H7 (cell line): ENCODE data around the gene C11orf86. TPM values are rescaled to one million over a fixed set of nuclear protein-coding genes. Genes with fewer than 3 reads are reported as not detected.
A peak's percentile ranks its signal among the peaks of the same experiment; 100 is the strongest.
"Not testable (repeated sequence)": the region's sequence is repeated elsewhere in the genome, so short reads cannot be mapped to it uniquely, and the experiment has no call there.

Source experiments
- DNase-seq: peaks from one replicate; pipeline ENCODE4 v3.0.0; 2012
- H3K27me3 ChIP-seq: 2 replicates; pipeline ENCODE4 v1.6.0; 2011; ENCODE audit warnings: mild to moderate bottlenecking, low read length; ENCODE audit not compliant: control insufficient read depth, insufficient read depth
- H3K36me3 ChIP-seq: replicated peaks from 2 replicates; pipeline ENCODE4 v1.5.1; 2011; ENCODE audit warnings: low read length; ENCODE audit not compliant: control insufficient read depth, insufficient read depth
- H3K4me3 ChIP-seq: 2 replicates; pipeline ENCODE4 v1.5.1; 2011; ENCODE audit warnings: low read depth, mild to moderate bottlenecking, control low read depth, low read length, moderate library complexity; ENCODE audit not compliant: insufficient read depth
- total RNA-seq: library from RNA; depleted of rRNA; stranded (reverse); fragments of >200 nt; shearing (Covaris generic); gene quantifications from 2 replicates; pipeline ENCODE4 v1.2.3, GENCODE V29; 2014

C11orf86 gene
- total RNA-seq, 1 experiment from 2014 or later, result 0.21 TPM

DNA sequence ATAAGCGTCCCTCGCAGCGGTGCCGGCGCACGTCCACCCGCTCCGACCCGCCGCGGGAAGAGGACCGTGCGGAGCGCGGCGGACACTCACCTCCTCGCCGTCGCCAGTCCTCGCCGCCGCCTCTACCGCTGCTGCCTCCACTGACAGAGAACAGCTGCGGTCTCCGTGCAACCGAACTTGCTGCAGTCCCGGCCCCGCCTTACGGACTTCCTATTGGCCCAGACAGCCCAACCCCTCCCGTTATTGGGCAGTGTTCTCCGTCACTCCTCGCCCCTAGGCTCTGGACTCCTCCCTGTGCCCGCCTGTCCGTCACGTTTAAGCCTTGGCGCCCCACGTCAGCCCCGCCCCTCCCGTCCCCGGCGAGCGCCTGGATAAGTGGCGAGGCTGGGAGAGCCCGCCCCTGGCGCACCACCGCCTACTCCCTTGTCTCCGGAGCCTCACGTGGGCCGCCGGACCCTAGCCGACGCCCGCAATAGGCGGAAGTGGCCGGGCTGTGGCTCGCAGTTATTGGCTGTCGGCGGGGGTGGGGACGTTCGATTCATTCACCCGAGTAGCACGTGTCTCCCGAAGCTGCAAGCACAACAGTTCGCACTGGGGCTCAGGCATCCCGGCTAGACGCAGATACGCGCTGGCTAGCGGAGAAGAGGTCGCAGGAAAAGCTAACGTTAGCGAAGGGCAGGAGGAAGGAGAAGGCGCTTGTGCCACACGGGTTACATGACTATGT, 16.7 kb upstream of the C11orf86 start, which contains the start of gene PC:
PC (minus strand) TSS at position 152 of the 724 bp plus-strand sequence. CDS start 86,224 bp downstream, outside the sequence.
- Histone ChIP-seq H3K4me3 (peak within 1 kb of the TSS; percentile 82), H3K36me3 (no peaks in the 10 kb centered on the region), H3K27me3 (peaks cover 1% of the 10 kb centered on the region; the same call in 1 of the 2 replicates)
- peak; percentile 99 for DNase-seq

DNA sequence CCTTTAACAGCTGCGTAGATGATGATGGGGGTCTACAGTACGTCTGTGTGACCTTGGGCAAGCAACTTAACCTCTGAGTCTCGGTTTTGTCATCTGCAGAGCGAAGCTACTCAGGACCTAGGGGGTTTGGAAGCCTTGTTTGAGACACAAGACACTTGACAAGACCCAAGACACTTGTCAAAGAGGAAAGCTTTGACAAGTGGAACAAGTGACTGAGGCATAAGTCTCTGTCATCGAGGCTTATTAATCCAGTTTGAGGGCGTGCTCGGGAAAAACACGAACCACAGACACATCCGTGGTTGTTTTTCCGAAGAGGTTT, 16.2 kb upstream of the C11orf86 start:
- no peak for DNase-seq
- H3K4me3 ChIP-seq, result peak overlapping the region; percentile 35
- H3K36me3 ChIP-seq, result no peaks in the 10 kb centered on the region
- H3K27me3 ChIP-seq, result peaks cover 1% of the 10 kb centered on the region; the same call in 1 of the 2 replicates

GRCh38 chr11:66961691-66962213, 13.4 kb upstream of the C11orf86 start:
- DNase-seq, H3K4me3 ChIP-seq, H3K36me3 ChIP-seq, H3K27me3 ChIP-seq: not testable (repeated sequence)

DNA sequence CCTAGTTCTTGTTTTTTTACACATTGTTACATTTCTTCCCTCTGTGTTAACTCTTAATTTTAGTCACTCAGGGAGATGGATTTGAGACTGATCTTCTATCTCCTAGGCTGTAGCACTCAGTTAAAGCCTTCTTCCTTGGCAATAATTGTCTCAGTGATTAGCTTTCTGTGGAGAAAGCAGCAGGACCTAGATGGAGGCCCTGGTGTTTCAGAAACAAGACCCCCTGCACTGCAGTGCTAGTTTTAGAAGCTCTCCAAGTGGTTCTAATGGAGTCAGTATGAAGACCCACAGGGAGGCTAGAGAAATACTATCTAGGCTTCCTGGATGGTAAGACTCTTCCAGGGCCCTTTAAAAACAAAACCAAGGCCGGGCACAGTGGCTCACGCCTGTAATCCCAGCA, 12.9 kb upstream of the C11orf86 start:
- H3K27me3 ChIP-seq, result peaks cover 1% of the 10 kb centered on the region; the same call in 1 of the 2 replicates
- DNase-seq, result no peak
- no peak overlapping the region for H3K4me3 ChIP-seq
- H3K36me3 ChIP-seq, result no peaks in the 10 kb centered on the region

DNA sequence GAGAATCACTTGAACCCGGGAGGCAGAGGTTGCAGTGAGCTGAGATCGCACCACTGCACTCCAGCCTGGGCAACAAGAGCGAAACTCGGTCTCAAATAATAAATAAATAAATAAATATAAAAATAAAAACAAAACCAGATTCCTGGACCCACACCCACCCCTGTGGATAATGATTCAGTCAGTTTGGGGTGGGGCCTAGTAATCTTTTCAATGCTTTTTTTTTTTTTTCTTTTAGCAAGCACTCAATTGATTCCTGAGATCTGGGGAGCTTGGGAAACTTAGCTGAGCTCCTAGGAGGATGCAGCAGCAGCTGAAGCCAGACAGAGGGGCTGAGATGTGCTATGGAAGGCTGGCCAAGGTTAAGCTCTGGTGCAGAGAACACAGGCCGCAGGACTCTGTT, 12.3 kb upstream of the C11orf86 start:
- Histone ChIP-seq H3K4me3 (no peak overlapping the region), H3K27me3 (peaks cover 1% of the 10 kb centered on the region; the same call in 1 of the 2 replicates), H3K36me3 (no peaks in the 10 kb centered on the region)
- DNase-seq, result no peak

DNA sequence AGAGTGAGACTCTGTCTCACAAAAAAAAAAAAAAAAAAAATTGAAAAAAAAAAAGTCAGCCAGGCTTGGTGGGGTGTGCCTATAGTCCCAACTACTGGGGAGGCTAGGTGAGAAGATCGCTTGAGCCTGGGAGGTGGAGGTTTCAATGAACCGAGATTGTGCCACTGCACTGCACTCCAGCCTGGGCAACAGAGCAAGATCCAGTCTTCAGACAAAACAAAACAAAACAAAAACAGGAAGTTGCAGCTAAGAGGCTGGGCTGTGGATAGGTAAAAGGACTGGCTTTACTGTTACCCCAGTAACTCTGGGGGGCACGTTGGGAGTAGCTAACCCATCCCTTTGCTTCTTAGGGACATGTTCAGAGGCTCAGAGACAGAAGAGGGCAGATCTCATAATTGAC, 10.6 kb upstream of the C11orf86 start:
- H3K27me3 ChIP-seq, result peaks cover under 1% of the 10 kb centered on the region; the same call in 1 of the 2 replicates
- H3K4me3 ChIP-seq, result no peak overlapping the region
- no peak for DNase-seq

GRCh38 chr11:66966351-66966750, 8.8 kb upstream of the C11orf86 start:
- Histone ChIP-seq H3K4me3 (no peak overlapping the region), H3K27me3 (no peaks in the 10 kb centered on the region), H3K36me3 (no peaks in the 10 kb centered on the region)
- DNase-seq, result no peak

More for the DNA sequence above, 10.6 kb upstream of the C11orf86 start:
- no peaks in the 10 kb centered on the region for H3K36me3 ChIP-seq

GRCh38 chr11:66967670-66968425, 7.3 kb upstream of the C11orf86 start:
- Histone ChIP-seq H3K4me3 (no peak overlapping the region), H3K36me3 (no peaks in the 10 kb centered on the region), H3K27me3 (no peaks in the 10 kb centered on the region)
- DNase-seq, result no peak

GRCh38 chr11:66969584-66970225, 5.4 kb upstream of the C11orf86 start:
- no peak for DNase-seq
- Histone ChIP-seq H3K27me3 (no peaks in the 10 kb centered on the region), H3K36me3 (no peaks in the 10 kb centered on the region), H3K4me3 (no peak overlapping the region)

- Histone ChIP-seq H3K4me3 (no peak overlapping the region), H3K36me3 (no peaks in the 10 kb centered on the region), H3K27me3 (no peaks in the 10 kb centered on the region)
- no peak for DNase-seq
Observed at GRCh38 chr11:66970371-66970806, 4.7 kb upstream of the C11orf86 start.

DNA sequence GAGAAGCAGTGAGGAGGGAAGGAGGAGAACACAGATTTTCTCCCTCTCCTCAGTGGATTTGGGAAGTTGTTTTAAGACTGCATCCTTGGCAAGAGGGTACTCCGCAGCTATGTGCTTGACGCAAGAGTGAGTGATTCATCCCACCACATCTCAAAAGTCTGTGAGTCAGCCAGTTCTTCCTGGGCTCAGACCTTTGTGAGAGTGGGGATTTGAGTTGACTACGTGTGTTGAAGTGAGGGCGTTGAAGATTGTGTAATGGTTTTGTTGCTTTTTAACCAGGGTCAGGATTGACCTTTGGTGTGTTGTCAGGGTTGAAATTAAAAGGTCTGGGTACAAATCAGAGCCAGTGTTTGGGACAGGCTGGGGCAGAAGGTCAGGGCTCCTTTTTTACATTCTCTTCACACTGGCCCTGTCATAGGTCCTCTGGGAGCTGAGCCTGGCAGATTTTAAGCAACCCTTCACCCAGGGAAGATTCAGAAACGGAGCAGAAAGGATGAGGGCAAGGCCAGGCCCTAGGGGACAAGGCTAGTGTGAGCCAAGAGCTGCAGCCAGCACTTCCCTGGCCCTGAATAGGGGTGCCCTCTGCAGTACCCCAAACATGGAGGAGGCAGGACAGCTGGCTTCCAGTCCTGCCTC, 4.2 kb upstream of the C11orf86 start:
- no peaks in the 10 kb centered on the region for H3K27me3 ChIP-seq
- H3K36me3 ChIP-seq, result no peaks in the 10 kb centered on the region
- H3K4me3 ChIP-seq, result no peak overlapping the region
- DNase-seq, result no peak

GRCh38 chr11:66971488-66971887, 3.6 kb upstream of the C11orf86 start:
- no peak for DNase-seq
- Histone ChIP-seq H3K27me3 (no peaks in the 10 kb centered on the region), H3K36me3 (no peaks in the 10 kb centered on the region), H3K4me3 (no peak overlapping the region)

GRCh38 chr11:66973956-66974580, 1.0 kb upstream of the C11orf86 start:
- Histone ChIP-seq H3K4me3 (no peak overlapping the region), H3K27me3 (no peaks in the 10 kb centered on the region), H3K36me3 (no peaks in the 10 kb centered on the region)
- DNase-seq, result no peak
